Measurements from ENCODE around the gene FABP3. TPM values are rescaled to one million over a fixed set of nuclear protein-coding genes. Genes with fewer than 3 reads are reported as not detected.

The FABP3 gene
- total RNA-seq, 1 donor from 2014 or later: 1.1 TPM

DNA sequence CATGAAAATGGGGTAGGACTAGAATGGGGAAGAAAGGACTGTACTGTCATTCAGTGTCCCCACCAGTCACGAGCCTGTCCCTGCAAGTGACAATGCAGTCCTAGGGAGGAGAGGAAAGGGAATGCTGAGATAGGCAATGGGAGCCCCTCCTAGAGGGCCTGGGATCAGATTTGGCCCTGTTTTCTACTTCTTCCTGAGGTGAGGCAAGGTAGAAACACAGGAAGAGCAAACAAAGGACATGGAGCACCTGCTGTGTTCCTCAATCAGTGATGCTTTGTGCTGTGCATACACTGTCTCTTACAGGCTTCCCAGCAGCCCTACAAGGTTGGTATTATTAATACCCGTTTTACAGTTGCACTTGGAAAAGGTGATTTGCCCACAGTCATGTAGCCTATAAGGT is 6.1 kb downstream of the FABP3 start:
- Mint-ChIP-seq H3K4me3 (ENCODE audit: unreplicated experiment) (no peak overlapping the region), H3K4me1 (ENCODE audit: unreplicated experiment) (peaks cover 3% of the 10 kb centered on the region), H3K9me3 (ENCODE audit: unreplicated experiment) (no peaks in the 10 kb centered on the region), H3K27ac (ENCODE audit: unreplicated experiment) (no peak overlapping the region), H3K27me3 (ENCODE audit: unreplicated experiment) (peaks cover 5% of the 10 kb centered on the region), H3K36me3 (ENCODE audit: low read depth, unreplicated experiment) (peaks cover 13% of the 10 kb centered on the region)
- TF ChIP-seq CTCF (IDR thresholded peaks at IDR 0.05; ENCODE audit: unreplicated experiment): no peak
- DNase-seq (ENCODE audit: low spot score): no peak

GRCh38 chr1:31364561-31365250 is 8.2 kb downstream of the FABP3 start:
- H3K27ac Mint-ChIP-seq (ENCODE audit: unreplicated experiment): no peak overlapping the region
- H3K4me1 Mint-ChIP-seq (ENCODE audit: unreplicated experiment): peaks cover 3% of the 10 kb centered on the region
- TF ChIP-seq CTCF (IDR thresholded peaks at IDR 0.05; ENCODE audit: unreplicated experiment): no peak
- H3K4me3 Mint-ChIP-seq (ENCODE audit: unreplicated experiment): no peak overlapping the region
- no peaks in the 10 kb centered on the region for H3K9me3 Mint-ChIP-seq (ENCODE audit: unreplicated experiment)
- H3K27me3 Mint-ChIP-seq (ENCODE audit: unreplicated experiment): peaks cover 2% of the 10 kb centered on the region
- no peak for DNase-seq (ENCODE audit: low spot score)
- H3K36me3 Mint-ChIP-seq (ENCODE audit: low read depth, unreplicated experiment): peaks cover 13% of the 10 kb centered on the region

DNA sequence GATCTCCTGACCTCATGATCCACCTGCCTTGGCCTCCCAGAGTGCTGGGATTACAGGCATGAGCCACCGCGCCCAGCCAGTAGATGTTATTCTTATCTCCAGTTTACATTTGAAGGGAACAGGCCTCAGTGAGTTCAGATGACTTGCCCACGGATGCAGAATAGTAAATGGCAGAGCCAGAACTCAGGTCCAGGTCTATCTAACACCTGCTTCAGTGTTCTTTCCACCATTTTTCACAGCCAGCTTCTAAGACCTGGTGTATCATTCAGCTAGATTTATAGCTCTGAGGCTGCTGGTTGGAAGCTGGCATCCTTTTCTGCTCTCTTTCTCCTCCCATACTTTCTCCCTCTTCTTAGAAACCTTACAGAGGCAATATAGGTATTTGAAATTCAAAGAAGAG is 10.8 kb downstream of the FABP3 start:
- Mint-ChIP-seq H3K27me3 (ENCODE audit: unreplicated experiment) (peaks cover under 1% of the 10 kb centered on the region), H3K4me1 (ENCODE audit: unreplicated experiment) (peaks cover 3% of the 10 kb centered on the region), H3K27ac (ENCODE audit: unreplicated experiment) (no peak overlapping the region), H3K36me3 (ENCODE audit: low read depth, unreplicated experiment) (peaks cover 21% of the 10 kb centered on the region), H3K9me3 (ENCODE audit: unreplicated experiment) (no peaks in the 10 kb centered on the region), H3K4me3 (ENCODE audit: unreplicated experiment) (no peak overlapping the region)
- DNase-seq (ENCODE audit: low spot score): no peak
- no peak for TF ChIP-seq CTCF (IDR thresholded peaks at IDR 0.05; ENCODE audit: unreplicated experiment)

- TF ChIP-seq CTCF (IDR thresholded peaks at IDR 0.05; ENCODE audit: unreplicated experiment): no peak
- no peaks in the 10 kb centered on the region for H3K27me3 Mint-ChIP-seq (ENCODE audit: unreplicated experiment)
- H3K27ac Mint-ChIP-seq (ENCODE audit: unreplicated experiment): no peak overlapping the region
- peaks cover under 1% of the 10 kb centered on the region for H3K4me1 Mint-ChIP-seq (ENCODE audit: unreplicated experiment)
- no peak overlapping the region for H3K4me3 Mint-ChIP-seq (ENCODE audit: unreplicated experiment)
- H3K36me3 Mint-ChIP-seq (ENCODE audit: low read depth, unreplicated experiment): peaks cover 21% of the 10 kb centered on the region
- DNase-seq (ENCODE audit: low spot score): no peak
- H3K9me3 Mint-ChIP-seq (ENCODE audit: unreplicated experiment): no peaks in the 10 kb centered on the region
Measured at GRCh38 chr1:31361607-31362006, 11.3 kb downstream of the FABP3 start.

- Mint-ChIP-seq H3K27ac (ENCODE audit: unreplicated experiment) (no peak overlapping the region), H3K9me3 (ENCODE audit: unreplicated experiment) (no peaks in the 10 kb centered on the region), H3K4me3 (ENCODE audit: unreplicated experiment) (no peak overlapping the region), H3K4me1 (ENCODE audit: unreplicated experiment) (no peaks in the 10 kb centered on the region), H3K36me3 (ENCODE audit: low read depth, unreplicated experiment) (peaks cover 15% of the 10 kb centered on the region), H3K27me3 (ENCODE audit: unreplicated experiment) (no peaks in the 10 kb centered on the region)
- TF ChIP-seq CTCF (IDR thresholded peaks at IDR 0.05; ENCODE audit: unreplicated experiment): no peak
- no peak for DNase-seq (ENCODE audit: low spot score)
Measured at GRCh38 chr1:31356427-31356826, 16.4 kb downstream of the FABP3 start.

All from endothelial cell (in vitro differentiated cells).